HG03139 (cell line): ENCODE results near the gene REM2.
A peak's percentile ranks its signal among the peaks of the same experiment; 100 is the strongest.

Experiments
- ATAC-seq: cut with Tn5 transposase; IDR thresholded peaks from one replicate; pipeline ENCODE4 v1.9.1; 2021; ENCODE audit not compliant: unreplicated experiment

REM2 gene

GRCh38 chr14:22872833-22873520 lies 10.0 kb upstream of the REM2 start:
- ATAC-seq = no peak

GRCh38 chr14:22875003-22875747 lies 7.8 kb upstream of the REM2 start:
- ATAC-seq = no peak

GRCh38 chr14:22875748-22876319 lies 7.2 kb upstream of the REM2 start:
- ATAC-seq = no peak

- ATAC-seq = no peak
These were observed 6.0 kb upstream of the REM2 start for GRCh38 chr14:22877000-22877501.

GRCh38 chr14:22878271-22879246 lies 4.5 kb upstream of the REM2 start:
- no peak for ATAC-seq

- no peak for ATAC-seq
These were observed 958 bp upstream of the REM2 start for GRCh38 chr14:22882064-22882463.

GRCh38 chr14:22882529-22883172 lies 371 bp upstream of the REM2 start:
- ATAC-seq = no peak

GRCh38 chr14:22884076-22884737 lies 1.2 kb downstream of the REM2 start:
- ATAC-seq = no peak

GRCh38 chr14:22884738-22885523 lies 1.9 kb downstream of the REM2 start:
- no peak for ATAC-seq

GRCh38 chr14:22885975-22886374 lies 3.0 kb downstream of the REM2 start:
- no peak for ATAC-seq

GRCh38 chr14:22886500-22887259 lies 3.7 kb downstream of the REM2 start:
- peak; percentile 40 for ATAC-seq

- peak; percentile 1 for ATAC-seq
These were observed 4.4 kb downstream of the REM2 start for GRCh38 chr14:22887260-22887989.

- ATAC-seq = peak; percentile 39
These were observed 5.0 kb downstream of the REM2 start for GRCh38 chr14:22887990-22888378.

- no peak for ATAC-seq
These were observed 5.6 kb downstream of the REM2 start for GRCh38 chr14:22888662-22889061.

GRCh38 chr14:22890416-22890815 lies 7.4 kb downstream of the REM2 start:
- ATAC-seq = no peak

- ATAC-seq = no peak
These were observed 9.5 kb downstream of the REM2 start for GRCh38 chr14:22892488-22892887.

- ATAC-seq = no peak
These were observed 10.7 kb downstream of the REM2 start for GRCh38 chr14:22893706-22894105.

GRCh38 chr14:22895402-22895801 lies 12.4 kb downstream of the REM2 start:
- no peak for ATAC-seq
